HG03196 (cell line): Measurements from ENCODE around the gene BEST2.
"Not testable (repeated sequence)": the region's sequence is repeated elsewhere in the genome, so short reads cannot be mapped to it uniquely, and the experiment has no call there.

Source experiments
- ATAC-seq: cut with Tn5 transposase; IDR thresholded peaks from one replicate; pipeline ENCODE4 v1.9.1; 2021; ENCODE audit not compliant: unreplicated experiment

The BEST2 gene

DNA sequence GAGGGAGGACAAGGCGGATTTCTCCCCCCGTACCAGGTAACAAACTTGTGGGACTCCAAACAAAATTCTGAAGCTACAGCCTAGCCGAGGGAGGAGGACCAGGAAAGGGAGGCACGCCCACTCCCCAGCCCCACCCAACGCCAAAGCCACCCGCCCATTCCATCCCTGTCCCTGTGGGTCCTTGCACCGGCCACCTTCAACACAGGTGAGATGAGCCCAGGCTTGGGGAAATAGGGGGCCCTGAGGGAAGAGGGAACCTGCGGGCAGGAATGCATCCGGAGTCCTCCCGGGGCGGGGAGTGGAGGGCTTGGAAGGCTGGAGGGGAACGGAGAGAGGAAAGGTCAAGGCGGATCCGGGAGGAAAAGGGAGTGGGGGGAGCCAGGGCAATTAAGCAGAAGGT lies at the start of gene BEST2:
Gene BEST2, plus strand, starts transcription at position 157 of the 400 bp plus-strand sequence. CDS start 802 bp downstream, outside the sequence.
- no peak for ATAC-seq

DNA sequence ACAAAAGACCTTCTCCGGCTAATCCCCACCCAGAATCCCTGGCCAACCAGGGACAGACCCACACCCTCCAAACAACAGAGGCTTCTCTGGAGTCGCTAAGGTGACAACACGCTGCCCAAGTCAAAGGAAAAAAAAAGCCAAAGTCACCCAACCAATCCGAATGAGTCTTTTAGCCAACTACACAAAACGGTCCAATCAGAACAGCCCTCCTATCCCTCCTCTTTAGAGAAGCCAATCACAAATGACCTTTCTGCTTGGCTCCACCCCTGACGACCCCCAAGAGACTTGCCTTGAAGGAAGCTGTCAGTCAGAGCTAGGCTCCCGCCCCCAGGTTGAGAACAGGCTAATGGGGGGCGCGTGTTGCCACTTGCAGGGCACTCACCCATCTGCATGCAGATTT lies 48.5 kb upstream of the BEST2 start:
- ATAC-seq = no peak

DNA sequence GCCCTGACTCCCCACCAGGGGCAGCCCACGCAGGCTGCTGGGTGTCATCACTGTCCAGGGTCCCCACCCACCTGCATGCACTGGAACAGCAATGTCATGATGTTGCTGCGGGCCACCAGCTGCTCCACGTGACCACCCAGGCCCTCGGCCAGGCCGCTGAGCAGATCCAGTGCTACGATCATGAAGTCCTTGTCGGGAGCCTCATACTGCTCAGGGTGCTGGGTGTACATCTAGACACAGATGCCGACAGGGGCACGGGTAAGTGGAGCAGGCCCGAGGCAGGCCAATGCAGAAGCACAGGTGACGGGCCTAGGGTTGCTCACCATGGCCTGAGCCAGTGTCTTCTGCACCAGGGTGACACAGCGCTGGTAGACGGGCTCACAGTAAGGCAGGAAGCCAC lies 46.4 kb upstream of the BEST2 start:
- no peak for ATAC-seq

DNA sequence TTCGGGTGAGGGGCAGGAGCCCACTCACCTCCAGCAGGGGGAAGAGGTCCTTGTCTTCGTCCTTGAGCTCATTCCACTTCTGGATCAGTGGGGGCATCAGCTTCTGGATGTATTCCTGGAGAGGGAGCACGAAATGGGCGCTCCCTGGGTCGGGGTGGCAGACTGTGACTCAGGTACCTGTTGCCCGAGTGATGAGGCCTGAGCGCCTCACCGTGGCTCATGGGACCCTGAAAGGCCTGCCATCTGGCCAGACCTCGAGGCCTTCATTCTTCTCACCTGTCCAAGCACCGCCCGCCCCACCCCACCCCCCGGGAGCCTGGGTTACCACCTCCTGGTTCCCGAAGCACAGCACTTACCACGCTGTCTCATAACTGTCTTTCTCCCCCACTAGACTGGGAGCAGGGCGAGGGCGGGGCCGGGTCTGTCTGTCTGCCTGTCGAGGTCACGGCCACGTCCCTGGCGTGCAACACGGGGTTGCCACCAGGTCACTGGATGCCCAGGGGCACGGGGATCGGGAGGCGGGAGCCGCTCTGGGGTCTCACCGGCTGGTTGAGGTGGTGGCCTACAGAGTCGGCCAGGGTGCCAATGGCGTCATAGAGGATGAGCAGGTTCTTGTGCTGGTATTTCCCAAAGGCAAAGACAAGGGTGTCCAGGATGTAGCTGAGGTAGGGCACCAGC lies 45.8 kb upstream of the BEST2 start:
- no peak for ATAC-seq

DNA sequence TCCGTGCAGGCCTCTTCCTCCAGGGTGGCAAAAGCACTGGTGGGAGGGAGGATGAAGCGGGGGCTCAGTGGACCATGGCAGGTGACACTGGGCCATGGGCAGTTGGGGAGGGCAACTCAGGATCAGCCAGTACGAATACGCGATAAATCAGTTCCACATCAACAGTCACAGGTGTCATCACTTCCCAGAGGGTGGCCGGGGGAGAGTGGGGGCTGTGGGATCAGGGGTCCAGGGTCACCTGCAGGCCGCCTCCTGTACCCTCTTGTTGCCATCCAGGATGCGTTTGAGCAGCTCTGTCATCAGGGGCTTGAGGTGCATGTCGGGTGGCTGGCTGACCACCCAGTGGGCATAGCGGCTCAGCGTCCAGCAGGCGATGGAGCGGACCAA lies 45.3 kb upstream of the BEST2 start:
- ATAC-seq = no peak

DNA sequence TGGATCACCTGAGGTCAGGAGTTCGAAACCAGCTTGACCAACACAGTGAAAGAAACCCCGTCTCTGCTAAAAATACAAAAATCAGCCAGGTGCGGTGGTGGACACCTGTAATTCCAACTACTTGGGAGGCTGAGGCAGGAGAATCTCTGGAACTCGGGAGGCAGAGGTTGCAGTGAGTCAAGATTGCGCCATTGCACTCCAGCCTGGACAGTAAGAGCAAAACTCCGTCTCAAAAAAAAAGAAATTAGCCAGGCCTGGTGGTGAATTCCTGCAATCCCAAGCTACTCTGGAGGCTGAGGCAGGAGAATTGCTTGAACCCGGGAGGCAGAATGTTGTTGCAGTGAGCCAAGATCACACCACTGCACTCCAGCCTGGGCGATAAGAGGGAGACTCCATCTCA lies 43.0 kb upstream of the BEST2 start:
- no peak for ATAC-seq

DNA sequence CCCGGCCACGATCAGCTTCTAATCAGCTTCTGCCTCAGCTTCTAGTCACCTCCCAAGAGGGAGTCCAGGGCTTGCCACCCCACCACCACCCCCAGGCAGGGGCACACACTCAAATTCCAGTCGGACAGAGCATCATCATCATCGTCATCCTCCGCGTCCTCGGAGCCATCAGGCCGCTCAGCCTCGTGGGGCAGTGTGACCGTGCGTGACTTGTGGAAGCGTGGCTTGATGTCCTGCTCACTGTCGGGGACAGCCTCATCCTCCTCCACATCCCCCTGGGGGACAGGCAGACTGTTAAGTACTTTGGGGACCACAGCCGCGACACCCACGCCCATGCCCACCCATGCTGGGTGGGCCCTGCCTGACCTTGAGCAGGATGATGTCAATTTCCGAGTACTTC lies 40.4 kb upstream of the BEST2 start:
- no peak for ATAC-seq

DNA sequence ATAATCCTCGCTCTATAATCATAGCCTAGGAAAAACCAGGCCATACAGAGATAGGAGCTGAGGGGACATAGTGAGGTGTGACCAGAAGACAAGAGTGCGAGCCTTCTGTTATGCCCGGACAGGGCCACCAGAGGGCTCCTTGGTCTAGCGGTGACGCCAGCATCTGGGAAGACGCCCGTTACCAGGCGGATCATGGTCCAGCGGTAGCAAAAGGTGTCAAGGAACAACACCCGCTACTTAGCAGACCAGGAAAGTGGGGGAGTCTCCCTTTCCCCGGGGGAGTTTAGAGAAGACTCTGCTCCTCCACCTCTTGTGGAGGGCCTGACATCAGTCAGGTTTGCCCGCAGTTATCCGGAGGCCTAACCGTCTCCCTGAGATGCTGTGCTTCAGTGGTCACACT lies 39.5 kb upstream of the BEST2 start:
- ATAC-seq = not testable (repeated sequence)

DNA sequence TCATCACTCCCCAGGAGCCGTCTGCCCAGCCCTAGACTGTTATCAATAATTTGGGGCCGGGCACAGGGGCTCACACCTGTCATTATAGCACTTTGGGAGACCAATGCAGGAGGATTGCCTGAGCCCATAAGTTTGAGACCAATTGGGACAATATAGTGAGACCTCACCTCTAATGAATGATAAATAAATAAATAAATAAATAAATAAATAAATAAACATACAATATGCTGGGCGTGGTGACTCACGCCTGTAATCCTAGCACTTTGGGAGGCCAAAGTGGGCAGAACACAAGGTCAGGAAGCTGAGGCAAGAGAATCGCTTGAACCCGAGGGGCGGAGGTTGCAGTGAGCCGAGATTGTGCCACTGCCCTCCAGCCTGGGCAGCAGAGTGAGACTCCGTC lies 38.3 kb upstream of the BEST2 start:
- not testable (repeated sequence) for ATAC-seq

DNA sequence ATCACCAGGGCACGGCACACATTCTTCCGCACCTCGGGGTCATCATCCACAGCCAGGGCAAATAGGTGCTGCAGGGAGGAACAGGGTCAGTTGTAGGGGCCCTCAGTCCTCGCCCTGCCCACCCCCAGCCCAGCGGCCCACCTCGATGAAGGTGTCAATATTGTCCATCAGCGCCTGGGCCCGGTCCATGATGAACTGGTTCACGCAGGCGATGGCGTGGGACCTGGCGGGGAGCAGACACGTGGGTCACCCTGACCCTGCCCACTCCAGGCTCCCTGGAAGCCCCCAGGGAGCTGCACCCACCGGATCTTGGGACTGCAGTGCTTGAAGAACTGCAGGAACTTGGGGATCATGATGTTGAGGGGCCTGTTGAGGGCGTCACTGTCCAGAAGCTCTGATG lies 36.5 kb upstream of the BEST2 start:
- no peak for ATAC-seq

DNA sequence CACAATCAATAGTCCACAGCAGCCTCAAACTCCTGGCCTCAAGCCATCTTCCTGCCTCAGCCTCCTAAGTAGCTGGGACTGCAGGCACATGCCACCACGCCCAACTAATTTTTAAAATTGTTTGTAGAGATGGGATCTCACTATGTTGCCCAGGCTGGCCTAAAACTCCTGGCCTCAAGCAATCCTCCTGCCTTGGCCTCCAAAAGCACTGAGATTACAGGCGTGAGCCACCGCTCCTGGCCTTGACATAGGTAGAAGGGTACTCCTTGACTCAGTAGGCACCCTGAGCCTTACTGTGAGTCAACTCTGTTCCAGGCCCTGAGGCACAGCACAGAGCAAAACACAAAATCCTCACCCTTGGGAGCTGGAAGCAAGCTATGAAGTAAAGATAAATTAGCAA lies 35.7 kb upstream of the BEST2 start:
- ATAC-seq = no peak

DNA sequence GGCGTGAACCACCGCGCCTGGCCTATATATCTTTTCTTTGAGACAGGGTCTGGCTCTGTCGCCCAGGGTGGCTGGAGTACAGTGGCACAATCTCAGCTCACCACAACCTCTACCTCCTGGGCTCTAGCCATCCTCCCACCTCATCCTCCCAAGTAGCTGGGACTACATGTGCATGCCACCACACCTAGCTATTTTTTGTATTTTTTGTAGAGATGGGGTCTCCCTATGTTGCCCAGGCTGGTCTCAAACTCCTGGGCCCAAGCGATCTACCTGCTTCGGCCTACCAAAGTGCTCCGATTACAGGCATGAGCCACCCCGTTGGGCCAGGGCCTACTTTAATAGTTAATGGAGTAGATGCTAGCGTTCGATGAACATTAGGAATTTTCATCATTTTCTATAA lies 31.3 kb upstream of the BEST2 start:
- ATAC-seq = no peak

DNA sequence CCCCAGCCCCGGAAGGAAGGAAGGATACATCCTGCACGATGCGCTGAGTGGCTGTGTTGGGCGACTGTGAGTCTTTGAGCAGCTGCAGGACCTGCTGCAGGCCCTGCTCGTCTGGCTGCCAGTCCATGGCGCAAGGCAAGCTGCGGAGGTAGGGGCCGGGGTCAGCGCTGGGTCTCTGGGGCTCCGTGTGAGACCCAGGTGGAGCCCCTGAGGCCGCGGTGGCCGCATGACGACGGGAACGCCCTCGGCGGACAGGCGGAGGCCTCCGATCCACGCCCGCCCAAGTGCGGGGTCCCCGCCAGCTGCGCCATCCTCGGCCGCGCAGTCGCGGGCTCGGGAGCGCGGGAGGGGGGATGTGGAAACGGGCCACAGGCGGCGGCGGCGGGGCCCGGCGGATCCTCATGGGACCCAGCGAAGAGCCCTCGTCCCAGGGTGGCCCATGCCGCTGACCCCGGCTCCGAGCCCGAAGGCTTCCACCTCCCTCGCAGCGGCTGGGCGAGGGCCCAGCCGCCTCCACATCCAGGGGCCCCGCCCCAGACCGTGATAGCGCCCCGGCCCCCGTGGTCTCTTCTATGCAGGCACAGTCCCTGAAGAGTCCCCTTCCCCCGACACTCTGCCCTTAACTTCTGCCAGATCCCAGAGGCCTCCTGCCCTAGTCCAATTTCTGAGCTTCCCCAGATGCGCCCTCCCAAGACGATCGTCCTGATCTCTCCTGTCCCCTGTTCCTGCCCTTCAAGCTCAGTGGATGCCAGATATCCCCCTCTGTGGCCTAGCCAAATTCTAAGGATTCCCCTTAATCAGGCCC lies 30.5 kb upstream of the BEST2 start:
- ATAC-seq = no peak

DNA sequence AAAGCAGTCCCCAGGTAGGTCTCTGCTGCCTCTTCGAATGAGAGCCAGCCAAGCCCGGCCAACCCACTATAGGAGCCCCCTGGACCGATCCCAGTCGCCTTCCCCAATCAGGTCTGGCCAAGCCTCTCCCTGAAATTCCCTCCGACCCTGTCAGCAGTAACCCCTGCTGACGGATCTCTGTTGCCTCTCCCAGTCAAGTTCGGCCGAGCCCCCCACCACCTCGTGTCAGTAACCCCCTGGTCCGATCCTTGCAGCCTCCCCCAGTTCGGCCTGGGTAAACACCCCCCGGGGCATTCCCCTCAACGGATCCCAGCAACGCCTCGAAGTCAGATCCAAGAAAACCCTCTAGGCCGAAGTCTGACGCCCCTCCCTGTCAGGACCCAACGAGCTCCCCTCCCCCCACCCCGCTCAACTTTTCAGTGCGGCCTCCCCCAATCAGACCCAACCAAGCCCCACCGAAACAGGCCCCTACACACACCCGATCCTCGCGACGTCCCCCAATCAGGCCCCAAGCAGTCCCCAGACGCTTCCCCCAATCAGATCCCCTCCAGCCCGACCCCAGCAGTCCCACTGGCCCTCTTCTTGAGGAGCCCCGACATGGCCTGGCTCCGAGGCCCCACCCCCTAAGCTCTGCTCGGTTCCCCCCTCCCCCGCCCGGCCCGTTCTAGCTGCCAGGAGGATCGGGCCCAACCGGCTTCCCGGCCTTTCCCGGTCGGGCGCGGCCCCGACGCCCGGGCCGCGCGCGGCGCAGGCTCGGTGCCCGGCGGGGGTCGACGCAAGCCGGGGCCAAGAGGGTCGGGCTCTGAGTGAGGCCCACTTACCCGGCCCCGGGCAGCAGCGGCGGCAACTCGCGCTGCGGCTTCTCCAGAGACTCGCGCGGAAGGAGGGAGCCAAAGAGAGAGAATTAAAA lies 29.7 kb upstream of the BEST2 start:
- peak; percentile 15 for ATAC-seq

DNA sequence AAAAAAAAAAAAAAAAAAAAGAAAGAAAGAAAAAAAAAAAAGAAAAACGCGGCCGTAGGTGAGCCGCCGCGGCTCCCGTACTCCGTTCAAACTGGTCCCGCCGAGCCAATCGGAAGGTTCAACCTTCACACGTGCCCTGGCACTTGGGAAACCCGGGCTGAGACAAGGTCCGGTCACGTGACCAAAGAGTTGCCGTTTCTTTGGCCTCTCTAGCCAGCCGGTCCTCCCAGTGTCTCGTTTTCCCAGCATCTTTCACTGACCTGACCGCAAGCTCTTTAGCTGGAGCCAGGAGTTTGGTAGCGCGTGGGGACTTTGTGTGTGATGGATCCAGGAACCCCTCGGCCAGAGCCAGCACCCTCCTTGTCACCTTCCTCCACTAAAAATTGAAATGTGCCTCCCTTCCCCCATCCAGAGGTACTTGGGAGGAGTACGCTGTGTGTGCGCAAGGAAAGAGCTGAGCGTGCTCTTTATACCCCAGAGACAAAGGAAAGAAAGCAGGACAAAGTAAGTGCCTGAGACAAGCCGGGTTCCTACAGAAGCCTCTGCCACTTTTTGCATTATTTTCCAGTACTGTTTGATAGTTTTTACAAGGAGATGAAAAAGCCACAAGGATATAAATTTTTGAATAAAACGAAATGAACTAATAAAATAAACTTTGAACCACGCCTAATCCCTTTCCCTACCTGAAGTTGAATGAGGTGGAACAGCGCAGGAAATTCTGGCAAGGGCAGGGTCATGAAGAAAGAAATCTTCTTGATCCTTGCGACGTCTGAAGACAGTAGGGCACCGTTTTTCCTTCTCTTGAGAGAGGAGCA lies 28.8 kb upstream of the BEST2 start:
- ATAC-seq = peak; percentile 80

DNA sequence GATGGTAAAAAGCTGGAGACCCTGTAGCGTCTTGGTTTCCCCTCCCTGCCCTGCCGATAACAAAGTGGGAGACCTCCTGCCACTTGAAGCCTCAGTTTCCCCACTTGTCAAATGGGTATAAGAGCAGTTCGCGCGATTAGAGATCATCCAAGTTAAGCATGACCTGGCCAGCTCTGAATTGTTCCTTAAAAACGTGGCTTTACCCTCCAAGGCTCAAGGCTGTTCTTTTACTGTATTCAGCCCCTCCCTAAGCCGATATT lies 28.3 kb upstream of the BEST2 start:
- no peak for ATAC-seq

DNA sequence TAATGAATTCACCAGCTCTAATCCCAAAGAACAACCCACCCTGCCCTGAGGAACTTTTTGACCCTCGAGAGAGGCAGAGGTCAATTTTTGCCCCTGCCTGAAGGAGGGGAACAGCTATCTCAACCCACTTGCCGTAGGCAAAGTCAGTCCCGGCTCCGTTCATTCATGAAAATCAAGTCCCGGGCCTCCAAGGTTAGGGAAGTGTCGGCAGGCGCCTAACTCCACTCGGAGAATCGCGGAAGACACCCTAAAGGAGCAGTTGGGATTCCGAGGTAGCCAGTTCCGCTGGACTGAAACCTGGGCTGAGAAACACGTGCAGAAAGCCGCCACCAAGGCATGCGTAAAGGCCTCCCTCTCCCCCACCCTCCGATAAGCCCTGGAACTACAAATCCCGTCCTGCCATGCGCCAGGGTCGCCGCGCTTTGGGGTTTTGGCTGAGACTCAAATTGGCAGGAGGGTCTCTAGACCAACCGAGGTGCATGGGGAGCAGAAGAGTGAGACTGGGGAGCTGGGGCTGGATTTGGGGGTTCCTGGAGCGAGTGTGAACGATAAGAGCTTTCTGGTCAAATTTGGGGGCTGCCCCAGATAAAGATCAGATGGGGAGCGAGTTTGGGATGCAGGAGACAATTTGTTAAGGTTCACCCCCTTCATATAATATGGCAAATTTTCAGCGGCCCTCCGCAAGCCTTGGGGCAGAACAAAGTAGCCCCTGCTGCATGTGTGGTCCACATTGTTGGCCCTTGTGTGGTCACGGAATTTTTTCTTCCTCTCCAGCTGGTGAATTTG lies 27.8 kb upstream of the BEST2 start, which contains the start of gene TNPO2:
Gene TNPO2, minus strand, starts transcription at position 292 of the 786 bp plus-strand sequence. CDS start 2,955 bp downstream, outside the sequence.
- ATAC-seq = no peak

DNA sequence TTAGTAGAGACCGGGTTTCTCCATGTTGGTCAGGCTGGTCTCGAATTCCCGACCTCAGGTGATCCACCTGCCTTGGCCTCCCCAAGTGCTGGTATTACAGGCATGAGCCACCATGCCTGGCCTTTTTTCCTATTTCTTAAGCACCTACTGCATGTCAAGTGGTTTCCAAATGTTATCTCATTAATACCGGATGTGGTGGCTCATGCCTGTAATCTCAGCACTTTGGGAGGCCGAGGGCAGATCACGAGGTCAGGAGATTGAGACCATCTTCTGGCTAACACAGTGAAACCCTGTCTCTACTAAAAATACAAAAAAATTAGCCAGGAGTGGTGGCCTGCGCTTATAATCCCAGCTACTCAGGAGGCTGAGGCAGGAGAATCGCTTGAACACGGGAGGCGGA lies 26.0 kb upstream of the BEST2 start:
- ATAC-seq = not testable (repeated sequence)

DNA sequence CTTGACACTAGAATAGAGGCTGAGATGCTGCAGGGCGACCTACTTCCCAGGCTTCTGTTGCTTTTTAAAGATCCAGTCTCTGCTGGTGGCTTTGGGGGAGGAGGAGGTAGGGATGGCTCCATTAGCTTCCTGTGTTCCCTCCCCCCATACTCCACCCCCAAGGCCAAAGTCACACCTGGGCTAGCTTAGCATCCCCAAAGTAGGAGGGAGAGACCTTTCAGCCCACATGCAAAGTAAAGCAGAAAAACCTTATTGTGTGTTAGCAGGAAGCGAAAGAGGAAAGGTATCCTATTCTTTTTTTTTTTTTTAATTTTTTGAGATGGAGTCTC lies 24.6 kb upstream of the BEST2 start:
- no peak for ATAC-seq

DNA sequence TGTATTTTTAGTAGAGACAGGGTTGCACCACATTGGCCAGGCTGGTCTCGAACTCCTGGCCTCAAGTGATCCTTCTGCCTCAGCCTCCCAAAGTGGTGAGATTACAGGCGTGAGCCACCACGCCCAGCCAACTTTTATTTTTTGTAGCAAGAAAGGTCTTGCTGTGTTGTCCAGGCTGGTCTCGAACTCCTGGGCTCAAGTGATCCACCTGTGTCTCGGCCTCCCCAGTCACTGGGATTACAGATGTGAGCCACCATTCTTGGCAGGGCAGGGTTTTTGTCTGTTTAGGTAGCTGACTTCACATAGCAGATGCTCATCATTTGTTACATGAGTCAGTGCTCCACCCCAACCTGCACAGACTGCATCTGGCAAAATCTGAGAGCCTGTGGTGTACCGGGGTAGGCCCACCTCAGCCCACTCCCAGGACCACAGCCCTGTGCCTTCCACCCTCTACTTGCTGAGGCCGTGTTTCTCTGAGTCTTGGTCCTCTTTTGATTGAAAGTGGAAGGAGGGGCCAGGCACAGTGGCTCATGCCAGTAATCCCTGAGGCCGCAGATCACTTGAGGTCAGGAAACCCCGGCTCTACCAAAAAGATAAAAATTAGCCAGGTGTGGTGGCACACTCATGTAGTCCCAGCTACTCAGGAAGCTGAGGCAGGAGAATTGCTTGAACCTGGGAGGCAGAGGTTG lies 23.7 kb upstream of the BEST2 start:
- ATAC-seq = no peak
